Vagina (tissue), 2 donors: ENCODE data around the gene BCDIN3D.
"Not testable (repeated sequence)": the region's sequence is repeated elsewhere in the genome, so short reads cannot be mapped to it uniquely, and the experiment has no call there.

Source experiments
- CTCF ChIP-seq, 3 experiments: fragments of 450-650 bp in 2 of 3; fragments of 200-600 bp in 1 of 3; sonication (generic) in 1 of 3; IDR thresholded peaks; one replicate each; pipeline ENCODE4 v1.5.1; 2017 to 2019; ENCODE audit warnings: antibody characterized with exemption in 3 of 3, mild to moderate bottlenecking in 2 of 3, moderate library complexity in 2 of 3
- POLR2A ChIP-seq, 2 donors: fragments of 450-650 bp; IDR thresholded peaks; one replicate each; pipeline ENCODE4 v1.6.1; 2017; ENCODE audit warnings: antibody characterized with exemption in 2 of 2, mild to moderate bottlenecking in 2 of 2, moderate library complexity in 2 of 2
- POLR2AphosphoS5 ChIP-seq, 2 donors: sonication (generic); formaldehyde crosslinking; IDR thresholded peaks; one replicate each; pipeline ENCODE4 v1.9.0; 2017; ENCODE audit warnings: antibody characterized with exemption in 2 of 2, mild to moderate bottlenecking in 2 of 2, low read depth in 1 of 2; ENCODE audit not compliant: insufficient read depth in 1 of 2

DNA sequence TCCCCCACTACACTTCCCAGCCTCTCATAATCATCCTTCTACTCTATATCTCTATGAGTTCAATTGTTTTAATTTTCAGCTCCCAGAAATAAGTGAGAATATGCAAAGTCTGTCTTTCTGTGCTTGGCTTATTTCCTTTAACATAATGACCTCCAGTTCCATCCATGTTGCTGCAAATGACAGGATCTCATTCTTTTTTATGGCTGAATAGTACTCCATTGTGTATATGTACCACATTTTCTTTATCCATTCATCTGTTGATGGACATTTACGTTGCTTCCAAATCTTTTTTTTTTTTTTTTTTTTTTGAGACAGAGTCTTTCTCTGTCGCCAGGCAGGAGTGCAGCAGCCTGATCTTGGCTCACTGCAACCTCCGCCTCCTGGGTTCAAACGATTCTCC lies 13.0 kb upstream of the BCDIN3D start:
- not testable (repeated sequence) for TF ChIP-seq CTCF (IDR thresholded peaks at IDR 0.05); POLR2A (IDR thresholded peaks at IDR 0.05); POLR2AphosphoS5 (IDR thresholded peaks at IDR 0.05; ENCODE audit: insufficient read depth in 1 of 2, low read depth in 1 of 2)
